WERI-Rb-1 (cell line): ENCODE measurements around the gene PTCD1.

Experiments
- DNase-seq: peaks from one replicate; pipeline ENCODE4 v3.0.0-alpha.2; 2020
- H3K27ac ChIP-seq: fragments of 250-450 bp; sonication (Bioruptor Pico); 2 replicates; pipeline ENCODE4 v1.5.1; 2020; ENCODE audit warnings: mild to moderate bottlenecking, moderate library complexity
- H3K27me3 ChIP-seq: fragments of 250-450 bp; sonication (Bioruptor Pico); 2 replicates; pipeline ENCODE4 v1.5.1; 2021; ENCODE audit warnings: mild to moderate bottlenecking, low read depth, moderate library complexity; ENCODE audit not compliant: insufficient read depth, severe bottlenecking
- H3K36me3 ChIP-seq: fragments of 250-450 bp; sonication (Bioruptor Pico); 2 replicates; pipeline ENCODE4 v1.5.1; 2020; ENCODE audit warnings: mild to moderate bottlenecking, moderate library complexity
- H3K4me3 ChIP-seq: 2 replicates; pipeline ENCODE4 v1.5.1; 2011; ENCODE audit warnings: low read depth, mild to moderate bottlenecking, control low read depth, low read length
- H3K9me3 ChIP-seq: fragments of 250-450 bp; sonication (Bioruptor Pico); 2 replicates; pipeline ENCODE4 v1.5.1; 2021; ENCODE audit warnings: mild to moderate bottlenecking, moderate library complexity; ENCODE audit not compliant: severe bottlenecking
- CTCF ChIP-seq: IDR thresholded peaks from 2 replicates; pipeline ENCODE4 v1.5.1; 2011; ENCODE audit warnings: low read depth, mild to moderate bottlenecking, control low read depth, inconsistent platforms, low read length

The PTCD1 gene

GRCh38 chr7:99371376-99371920, 67.2 kb downstream of the PTCD1 start:
- Histone ChIP-seq H3K4me3 (no peak overlapping the region), H3K36me3 (peaks cover 15% of the 10 kb centered on the region), H3K27me3 (no peaks in the 10 kb centered on the region), H3K9me3 (no peaks in the 10 kb centered on the region), H3K27ac (no peak overlapping the region)
- DNase-seq = no peak
- no peak for TF ChIP-seq CTCF

- H3K4me3 ChIP-seq = no peak overlapping the region
- H3K36me3 ChIP-seq = peaks cover 30% of the 10 kb centered on the region
- H3K27me3 ChIP-seq = no peaks in the 10 kb centered on the region
- TF ChIP-seq CTCF = no peak
- H3K27ac ChIP-seq = no peak overlapping the region
- H3K9me3 ChIP-seq = no peaks in the 10 kb centered on the region
- DNase-seq = no peak
Observed at GRCh38 chr7:99369767-99370391, 68.7 kb downstream of the PTCD1 start.

DNA sequence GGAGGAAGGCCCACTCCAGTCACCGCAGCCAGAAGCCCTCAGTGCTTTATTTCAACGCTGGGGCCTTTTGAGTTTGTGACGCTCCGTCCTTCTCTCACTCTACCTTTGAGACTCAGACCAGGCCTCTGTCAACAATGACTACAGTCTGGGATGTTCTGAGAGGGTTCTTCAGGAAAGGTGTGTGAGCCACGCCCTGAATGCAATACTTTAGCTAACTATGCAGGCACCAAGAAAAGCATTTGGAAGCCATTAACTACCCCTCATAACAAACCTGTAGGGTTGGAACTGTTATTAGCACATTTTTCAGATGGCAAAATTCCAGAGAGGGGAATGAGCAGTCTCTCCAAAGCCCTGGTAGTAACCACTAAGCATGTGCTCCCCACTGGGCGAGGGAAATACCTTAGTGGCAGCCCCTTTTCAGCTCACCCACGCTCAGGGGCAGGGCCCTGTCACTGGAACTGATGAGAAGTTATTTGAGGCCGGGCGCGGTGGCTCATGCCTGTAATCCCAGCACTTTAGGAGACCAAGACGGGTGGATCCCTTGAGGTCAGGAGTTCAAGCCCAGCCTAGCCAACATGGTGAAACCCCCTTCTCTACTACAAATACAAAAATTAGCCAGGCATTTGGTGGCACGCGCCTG, 69.7 kb downstream of the PTCD1 start:
- Histone ChIP-seq H3K27me3 (no peaks in the 10 kb centered on the region), H3K36me3 (peaks cover 38% of the 10 kb centered on the region), H3K4me3 (no peak overlapping the region), H3K9me3 (no peaks in the 10 kb centered on the region), H3K27ac (no peak overlapping the region)
- DNase-seq = no peak
- TF ChIP-seq CTCF = no peak
